Measurements from ENCODE around the gene FAM110C.
"Not testable (repeated sequence)": the region's sequence is repeated elsewhere in the genome, so short reads cannot be mapped to it uniquely, and the experiment has no call there.

The FAM110C gene

GRCh38 chr2:42788-43187 lies 3.5 kb downstream of the FAM110C start:
- DNase-seq (ENCODE audit: low read depth) = no peak

DNA sequence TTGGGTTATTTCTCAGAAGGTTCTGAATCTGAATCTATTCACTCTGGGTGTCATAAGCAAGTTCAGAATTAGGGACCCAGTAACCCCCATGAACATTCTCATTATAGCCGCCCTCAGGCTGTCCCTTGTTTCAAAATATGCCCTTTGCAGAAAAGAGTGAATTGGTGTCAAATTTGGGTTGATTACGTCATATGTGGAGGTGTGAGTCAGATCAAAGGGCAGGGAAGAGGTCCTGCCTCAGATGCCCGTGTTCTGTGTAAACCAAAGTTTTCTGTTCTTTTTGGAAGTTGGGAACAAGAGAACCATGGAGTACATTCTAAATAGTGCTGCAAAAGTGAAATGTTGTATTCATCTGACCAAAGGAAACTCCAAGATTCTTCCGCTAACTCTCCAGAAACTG lies 5.8 kb downstream of the FAM110C start:
- no peak for DNase-seq (ENCODE audit: low read depth)

- no peak for DNase-seq (ENCODE audit: low read depth)
Observed at GRCh38 chr2:38155-38554, 8.2 kb downstream of the FAM110C start.

GRCh38 chr2:36318-36717 lies 10.0 kb downstream of the FAM110C start:
- DNase-seq (ENCODE audit: low read depth) = no peak

- no peak for DNase-seq (ENCODE audit: low read depth)
Observed at GRCh38 chr2:35852-36251, 10.5 kb downstream of the FAM110C start.

DNA sequence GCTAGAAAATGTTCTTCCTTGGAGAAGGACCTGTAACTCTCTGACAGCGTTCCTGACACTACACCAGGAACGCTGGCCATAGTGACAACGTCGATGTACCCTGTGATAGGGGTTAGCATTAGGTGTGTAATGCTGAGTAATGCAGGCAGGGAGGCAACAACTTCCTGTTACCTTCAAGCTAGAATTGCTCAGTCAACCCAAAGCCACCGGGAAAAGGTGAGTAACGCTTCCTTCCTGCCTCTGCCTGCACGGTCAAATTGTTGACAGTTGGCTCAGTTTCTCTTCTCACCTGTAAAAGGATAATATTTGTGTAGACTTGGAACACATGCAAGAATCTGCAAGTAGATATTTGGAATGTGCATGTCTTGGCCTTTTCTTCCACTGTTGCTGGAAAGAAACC lies 12.7 kb downstream of the FAM110C start:
- peak; percentile 60 for DNase-seq (ENCODE audit: low read depth)

GRCh38 chr2:32068-32467 lies 14.2 kb downstream of the FAM110C start:
- DNase-seq (ENCODE audit: low read depth) = no peak

DNA sequence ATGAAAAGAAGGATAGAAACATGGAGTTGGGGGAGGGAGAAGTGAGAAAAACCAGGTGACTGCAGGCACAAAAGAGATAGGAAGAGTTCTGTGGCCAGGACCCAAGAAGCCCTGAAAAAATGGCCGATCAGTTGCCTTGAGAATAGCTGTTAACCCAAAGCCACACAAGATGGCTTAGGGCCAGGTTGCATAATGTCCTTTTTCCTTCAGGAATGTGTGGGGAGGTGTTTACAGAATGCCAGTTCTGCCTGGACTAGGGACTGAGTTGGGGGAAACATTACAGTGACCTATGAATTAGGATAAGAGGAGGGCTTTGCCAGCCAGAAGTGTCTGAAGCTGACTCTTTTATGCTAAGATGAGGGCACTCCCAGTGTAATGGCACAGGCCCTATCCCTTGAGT lies 17.1 kb downstream of the FAM110C start:
- DNase-seq (ENCODE audit: low read depth) = no peak

DNA sequence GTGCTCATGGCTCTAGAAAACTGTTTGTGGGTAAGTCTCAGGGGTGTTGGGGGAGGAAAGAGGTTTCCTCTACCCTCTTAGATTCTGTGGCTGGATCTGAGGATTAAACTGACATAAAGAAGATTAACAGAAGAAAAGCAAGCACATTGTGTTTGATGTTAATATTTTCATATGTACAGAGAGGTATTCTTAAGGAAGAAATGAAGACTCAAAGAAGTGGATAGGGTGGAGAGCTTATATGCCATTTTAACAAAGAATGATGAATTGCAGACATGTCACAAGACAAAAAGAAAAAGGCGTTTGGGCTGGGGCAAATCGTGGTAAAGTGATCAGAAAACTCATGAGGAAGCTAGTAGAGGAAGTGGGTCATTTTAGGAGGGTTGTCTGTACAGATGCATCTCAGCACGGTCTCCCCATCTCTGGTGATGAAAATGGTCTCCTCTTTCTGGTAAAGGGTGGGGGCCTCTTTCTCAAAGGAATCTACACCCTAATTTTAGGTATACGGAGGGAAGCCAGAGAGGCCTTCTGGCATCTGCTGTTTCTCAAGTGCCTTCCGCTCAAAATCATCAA lies 17.8 kb downstream of the FAM110C start:
- DNase-seq (ENCODE audit: low read depth) = no peak

DNA sequence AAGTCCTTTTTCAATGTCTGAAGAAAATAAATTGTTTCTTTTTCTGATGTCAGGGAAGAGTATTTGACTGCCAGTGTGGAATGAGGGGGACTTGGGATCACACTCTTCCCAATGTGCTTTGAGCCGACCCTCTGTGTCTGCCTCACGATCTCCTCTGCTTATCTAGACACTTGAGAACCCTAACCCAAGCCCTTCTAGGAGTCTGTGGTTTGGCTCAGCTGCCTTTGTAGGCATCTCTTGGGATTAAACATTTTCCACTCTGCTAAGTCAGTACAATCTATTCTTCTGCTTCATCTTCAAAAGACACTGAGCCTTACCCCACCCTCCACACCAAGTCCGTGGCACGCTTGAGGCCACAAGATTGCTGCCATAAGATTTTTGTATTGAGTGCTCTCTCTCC lies 19.4 kb downstream of the FAM110C start:
- DNase-seq (ENCODE audit: low read depth) = no peak

- DNase-seq (ENCODE audit: low read depth) = no peak
Observed at GRCh38 chr2:25543-25942, 20.8 kb downstream of the FAM110C start.

DNA sequence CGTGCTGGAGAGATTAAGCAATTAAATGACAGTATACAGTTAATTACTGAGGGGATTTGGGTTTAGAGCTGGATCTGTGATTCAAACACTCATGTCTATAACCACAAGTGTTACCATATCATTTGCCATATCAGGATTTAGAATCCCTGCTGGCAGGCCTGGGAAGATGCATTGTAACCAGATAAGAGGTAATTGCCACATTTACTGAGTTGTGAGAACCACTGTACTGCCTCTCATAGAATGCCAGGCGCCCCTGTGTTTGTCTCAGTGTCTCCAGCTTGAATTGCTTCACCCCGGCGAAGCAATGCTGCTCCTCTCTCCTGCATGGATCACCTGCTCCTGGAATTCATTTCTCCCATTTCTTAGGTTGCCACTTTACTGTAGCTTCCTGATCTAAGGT lies 21.7 kb downstream of the FAM110C start:
- DNase-seq (ENCODE audit: low read depth) = not testable (repeated sequence)

DNA sequence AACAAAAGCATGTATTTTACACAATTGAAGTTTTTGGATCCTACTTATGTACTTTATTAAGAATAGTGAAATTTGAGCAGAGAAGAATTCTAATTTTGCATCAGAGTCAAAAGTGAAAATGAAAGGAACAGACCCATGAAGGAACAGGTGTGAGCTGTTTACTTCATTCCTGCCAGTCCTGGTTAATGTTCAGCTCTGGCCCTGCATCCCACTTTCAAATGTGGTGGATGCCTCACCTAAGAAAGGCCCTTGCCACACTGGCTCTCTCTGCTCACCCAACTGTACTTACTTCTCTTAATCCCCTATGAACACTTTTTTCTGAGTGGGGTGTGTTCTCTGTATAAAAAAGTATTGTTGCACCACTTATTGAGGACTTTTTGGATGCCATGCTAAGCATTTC lies 22.2 kb downstream of the FAM110C start:
- no peak for DNase-seq (ENCODE audit: low read depth)

GRCh38 chr2:23283-23682 lies 23.0 kb downstream of the FAM110C start:
- DNase-seq (ENCODE audit: low read depth) = no peak

DNA sequence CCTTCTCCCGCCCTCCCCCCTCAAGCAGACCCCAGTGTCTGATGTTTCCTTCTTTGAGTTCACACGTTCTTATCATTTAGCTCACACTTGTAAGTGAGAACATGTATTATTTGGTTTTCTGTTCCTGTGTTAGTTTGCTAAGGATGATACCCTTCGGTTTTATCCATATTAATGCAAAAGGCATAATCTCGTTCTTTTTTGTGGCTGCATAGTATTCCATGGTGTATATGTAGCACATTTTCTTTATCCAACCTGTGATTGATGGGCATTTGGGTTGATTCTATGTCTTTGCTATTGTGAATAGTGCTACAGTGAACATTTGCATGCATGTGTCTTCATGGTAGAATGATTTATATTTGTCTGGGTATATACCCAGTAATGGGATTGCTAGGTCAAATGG lies 24.1 kb downstream of the FAM110C start:
- not testable (repeated sequence) for DNase-seq (ENCODE audit: low read depth)

GRCh38 chr2:20259-20658 lies 26.0 kb downstream of the FAM110C start:
- DNase-seq (ENCODE audit: low read depth) = not testable (repeated sequence)

- no peak for DNase-seq (ENCODE audit: low read depth)
Observed at GRCh38 chr2:19505-19904, 26.8 kb downstream of the FAM110C start.

GRCh38 chr2:18402-19271 lies 27.7 kb downstream of the FAM110C start:
- DNase-seq (ENCODE audit: low read depth) = no peak

DNA sequence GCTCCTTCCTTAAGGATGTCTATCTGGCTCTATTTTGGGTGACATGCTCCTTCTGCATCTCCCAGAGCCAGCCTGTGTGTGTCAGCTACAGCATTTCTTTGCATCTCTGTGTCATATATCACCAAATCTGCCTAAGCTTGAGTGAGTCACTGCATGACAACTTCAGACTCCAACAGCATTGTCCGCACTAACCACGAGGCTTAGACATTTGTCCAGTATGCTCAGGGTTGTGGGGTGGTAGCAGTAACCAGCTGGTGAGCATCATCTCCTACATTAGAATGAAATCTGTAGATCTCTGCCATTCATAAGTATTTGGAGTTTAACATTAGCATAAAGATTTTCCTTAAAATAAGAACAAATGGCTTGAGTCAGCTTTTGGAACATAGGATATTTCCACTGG lies 30.4 kb downstream of the FAM110C start:
- DNase-seq (ENCODE audit: low read depth) = not testable (repeated sequence)

DNA sequence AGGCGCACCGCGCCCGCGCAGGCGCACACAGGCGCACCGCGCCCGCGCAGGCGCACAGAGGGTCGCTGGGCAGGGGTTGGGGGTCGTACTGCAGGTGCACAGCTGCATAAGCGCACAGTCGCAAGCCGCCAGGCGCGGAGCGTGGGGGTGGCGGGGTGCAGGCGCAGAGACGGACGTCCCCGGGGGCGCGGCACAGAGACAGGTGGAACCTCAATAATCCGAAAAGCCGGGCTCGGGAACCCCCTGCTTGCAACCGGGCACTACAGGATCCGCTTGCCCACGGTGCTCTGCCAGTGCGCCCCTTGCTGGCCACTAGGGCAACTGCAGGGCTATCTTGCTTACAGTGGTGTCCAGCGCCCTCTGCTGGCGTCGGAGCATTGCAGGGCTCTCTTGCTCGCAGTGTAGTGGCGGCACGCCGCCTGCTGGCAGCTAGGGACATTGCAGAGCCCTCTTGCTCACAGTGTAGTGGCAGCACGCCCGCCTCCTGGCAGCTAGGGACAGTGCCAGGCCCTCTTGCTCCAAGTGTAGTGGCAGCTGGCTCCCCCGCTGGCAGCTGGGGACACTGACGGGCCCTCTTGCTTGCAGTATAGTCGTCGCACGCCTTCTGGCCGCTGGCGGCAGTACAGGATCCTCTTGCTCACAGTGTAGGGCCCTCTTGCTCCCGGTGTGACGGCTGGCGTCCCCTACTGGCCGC lies 34.9 kb downstream of the FAM110C start:
- DNase-seq (ENCODE audit: low read depth) = peak; percentile 25

DNA sequence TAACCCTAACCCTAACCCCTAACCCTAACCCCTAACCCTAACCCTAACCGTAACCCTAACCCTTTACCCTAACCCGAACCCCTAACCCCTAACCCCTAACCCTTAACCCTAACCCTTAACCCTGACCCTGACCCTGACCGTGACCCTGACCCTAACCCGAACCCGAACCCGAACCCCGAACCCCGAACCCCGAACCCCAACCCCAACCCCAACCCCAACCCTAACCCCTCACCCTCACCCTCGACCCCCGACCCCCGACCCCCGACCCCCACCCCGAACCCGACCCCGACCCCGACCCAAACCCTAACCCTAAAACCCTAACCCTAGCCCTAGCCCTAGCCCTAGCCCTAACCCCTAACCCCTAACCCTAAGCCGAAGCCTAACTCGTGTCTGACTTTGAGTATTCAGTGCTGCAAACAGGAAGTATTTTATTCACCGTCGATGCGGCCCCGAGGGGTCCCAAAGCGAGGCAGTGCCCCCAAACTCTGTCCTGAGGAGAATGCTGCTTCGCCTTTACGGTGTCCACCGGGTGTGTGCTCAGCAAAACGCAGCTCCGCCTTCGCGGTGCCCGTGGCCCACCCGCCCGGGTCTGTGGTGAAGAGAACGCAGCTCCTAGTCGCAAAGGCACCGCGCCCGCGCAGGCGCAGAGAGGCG lies 36.0 kb downstream of the FAM110C start:
- DNase-seq (ENCODE audit: low read depth) = no peak

All from stimulated activated CD4-positive, alpha-beta T cell treated with anti-CD3 and anti-CD28 coated beads, Interleukin-2, amount 100 ng/mL, for 4 hours (primary cell).